GM19351 (cell line): ENCODE measurements around the gene DDAH1.
"Not testable (repeated sequence)": the region's sequence is repeated elsewhere in the genome, so short reads cannot be mapped to it uniquely, and the experiment has no call there.

Experiments
- ATAC-seq: cut with Tn5 transposase; IDR thresholded peaks from one replicate; pipeline ENCODE4 v1.9.1; 2021; ENCODE audit warnings: mild to moderate bottlenecking, moderate library complexity; ENCODE audit not compliant: unreplicated experiment

The DDAH1 gene

DNA sequence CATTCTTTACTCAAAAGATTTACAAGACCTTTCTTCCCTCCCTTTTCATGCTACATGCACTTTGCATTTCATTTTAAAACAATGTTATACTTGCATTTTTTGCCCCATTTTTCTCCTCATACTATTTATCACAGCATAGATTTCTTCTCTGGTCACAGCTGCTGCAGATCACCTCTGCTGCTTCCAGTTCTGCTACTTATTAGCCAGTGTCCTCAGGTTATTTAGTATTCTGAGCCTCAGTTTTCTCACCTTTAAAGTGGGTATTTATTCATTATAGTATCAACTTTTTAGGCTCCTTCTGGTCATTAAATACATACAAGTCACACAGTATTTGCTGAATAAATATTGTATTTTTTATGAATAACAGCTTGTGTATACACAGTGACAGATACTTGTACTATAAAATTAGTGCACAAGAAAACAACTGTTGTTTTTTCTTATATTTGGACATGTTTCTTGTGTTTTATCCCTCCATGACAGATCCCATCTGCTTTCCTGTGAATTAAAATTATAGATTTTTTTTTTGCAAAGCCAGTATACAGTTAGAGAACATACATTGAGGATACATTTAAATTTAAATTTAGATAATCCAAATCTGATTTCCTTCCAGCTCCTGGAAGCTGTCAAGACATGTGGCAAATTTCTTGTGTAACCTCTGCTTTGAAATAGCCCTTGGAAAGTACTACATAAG, 103.2 kb downstream of the DDAH1 start:
- no peak for ATAC-seq

DNA sequence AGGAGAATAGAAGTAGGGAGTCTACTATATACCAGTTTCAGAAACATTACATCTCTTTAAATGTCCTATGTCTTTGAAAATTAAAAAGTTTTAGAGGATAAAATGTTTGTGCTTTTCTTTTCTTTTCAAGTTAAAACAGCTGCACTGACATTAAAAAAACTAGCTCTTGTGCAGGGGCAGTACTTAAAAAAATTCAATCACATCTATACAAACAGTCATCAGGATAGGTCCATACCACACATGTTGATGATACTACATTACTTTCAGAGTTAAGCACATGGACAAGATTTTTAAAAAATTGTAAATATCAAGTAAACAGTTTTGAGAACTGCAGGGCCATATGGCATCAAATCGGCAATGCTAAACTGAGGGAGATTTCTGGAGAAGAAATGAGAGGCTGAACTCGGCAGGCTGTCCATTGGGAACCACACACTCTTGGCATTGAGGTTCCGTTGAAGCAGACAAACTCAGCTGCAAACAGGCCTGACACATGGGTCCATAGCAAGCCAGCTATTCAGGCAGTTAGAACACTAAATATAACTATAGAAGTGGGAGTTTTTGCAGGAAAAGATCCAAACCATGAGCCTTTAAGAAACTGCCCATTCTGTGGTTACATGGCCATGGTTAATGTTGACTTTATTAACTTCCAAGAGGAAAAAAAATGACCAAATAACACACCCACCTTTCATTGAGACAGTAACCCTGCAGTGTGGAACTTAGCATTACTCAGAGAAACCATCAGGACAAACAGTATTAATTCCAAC, 104.0 kb downstream of the DDAH1 start:
- ATAC-seq: no peak

DNA sequence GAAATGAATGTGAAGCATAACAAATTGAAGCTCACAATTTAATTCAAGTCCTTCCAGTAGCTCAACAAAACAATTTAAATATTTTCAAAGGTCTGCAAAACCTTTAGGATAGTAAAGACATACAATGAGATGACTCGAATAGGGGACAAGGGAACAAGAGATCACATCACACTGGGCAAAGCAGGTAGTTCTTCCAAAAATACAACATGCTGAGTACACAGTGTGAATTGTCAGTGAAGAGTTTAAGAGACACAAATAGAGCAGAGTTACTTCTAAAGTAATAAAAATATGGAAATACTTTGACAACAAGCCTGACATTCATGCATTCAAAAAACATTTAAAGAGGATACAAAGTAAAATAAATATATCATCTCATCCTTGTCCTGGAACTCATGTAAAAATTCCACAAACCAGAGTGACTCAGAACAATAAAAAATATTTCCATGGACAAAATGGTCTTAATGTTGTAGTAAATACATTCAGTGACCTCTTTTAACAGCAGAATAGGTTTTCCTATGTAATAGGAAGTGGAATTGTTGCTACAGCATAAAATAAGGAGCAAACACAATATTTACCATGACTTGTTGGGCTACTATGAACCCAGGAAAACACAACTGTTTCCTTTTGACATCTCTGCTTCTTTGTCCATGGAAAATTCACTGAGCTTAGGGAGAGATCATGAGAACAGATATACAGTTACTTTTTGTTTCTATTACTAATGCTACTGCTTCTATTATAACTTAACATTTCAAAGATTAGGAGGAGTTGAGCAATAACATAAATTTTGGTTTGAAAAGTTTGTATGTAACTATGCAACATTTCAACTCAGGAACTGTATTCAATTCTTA, 104.9 kb downstream of the DDAH1 start:
- no peak for ATAC-seq

DNA sequence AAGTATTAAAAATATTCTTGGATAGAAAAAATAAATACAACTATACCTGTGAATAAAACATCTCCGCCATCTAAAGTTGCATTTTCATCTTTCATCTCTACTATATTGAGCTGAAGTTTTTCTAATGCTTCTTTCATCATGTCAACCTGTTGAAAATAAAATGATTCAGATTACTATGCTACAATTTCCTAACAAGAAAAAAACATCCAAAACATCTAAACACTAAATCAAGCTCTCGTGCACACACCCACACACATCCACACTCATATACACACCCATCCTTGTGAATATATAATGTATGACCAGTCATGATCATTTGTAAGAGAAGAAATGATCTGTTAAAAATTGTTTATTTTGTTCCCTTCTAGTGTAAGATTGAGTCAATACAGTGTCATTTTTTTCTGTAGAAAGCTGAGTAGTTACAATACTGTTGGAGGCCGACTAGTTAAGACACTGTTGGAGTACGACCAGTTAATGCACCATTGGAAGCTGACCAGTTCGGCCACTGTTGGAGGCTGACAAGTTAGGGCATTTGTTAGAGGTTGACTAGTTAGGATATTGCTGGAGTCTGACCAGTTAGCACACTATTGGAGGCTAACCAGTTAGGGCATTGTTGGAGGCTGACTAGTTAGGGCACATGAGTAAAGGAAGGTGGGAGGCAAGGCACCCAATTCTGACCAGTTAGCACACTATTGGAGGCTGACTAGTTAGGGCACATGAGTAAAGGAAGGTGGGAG, 106.1 kb downstream of the DDAH1 start:
- no peak for ATAC-seq

GRCh38 chr1:85357817-85358216, 107.1 kb downstream of the DDAH1 start:
- no peak for ATAC-seq

GRCh38 chr1:85356130-85356529, 108.8 kb downstream of the DDAH1 start:
- ATAC-seq: no peak

- ATAC-seq: no peak
Measured at GRCh38 chr1:85352055-85352454, 112.9 kb downstream of the DDAH1 start.

DNA sequence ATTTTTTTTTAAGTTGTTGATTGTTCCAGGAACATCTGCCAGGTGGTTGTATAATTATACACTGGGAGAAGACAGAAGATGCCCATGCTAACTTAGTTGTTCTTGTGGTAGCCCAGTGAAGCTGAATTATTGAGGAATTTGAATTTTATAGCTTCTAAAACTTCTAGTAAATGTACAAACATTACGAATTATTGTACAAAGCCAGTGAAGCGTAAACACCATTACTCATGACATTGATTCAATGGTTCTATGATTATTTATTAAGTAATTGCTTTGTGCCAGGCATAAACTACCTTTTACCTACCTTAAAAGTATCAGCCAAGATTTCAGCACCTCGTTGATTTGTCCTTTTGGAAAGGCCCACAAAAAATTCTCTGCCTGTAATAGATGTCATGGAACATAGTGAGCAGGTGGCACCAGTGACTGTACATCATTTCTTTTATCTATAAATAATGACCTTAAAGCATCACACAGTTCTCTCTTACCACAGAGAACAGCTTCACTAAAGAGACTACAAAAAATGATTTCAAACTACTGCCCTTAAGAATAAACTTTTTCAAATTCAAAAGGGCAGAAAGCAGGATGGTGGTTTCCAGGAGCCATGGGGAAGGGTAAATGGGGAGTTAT, 113.6 kb downstream of the DDAH1 start:
- ATAC-seq: no peak

GRCh38 chr1:85349224-85349623, 115.7 kb downstream of the DDAH1 start:
- ATAC-seq: no peak

- ATAC-seq: no peak
Measured at GRCh38 chr1:85347908-85348307, 117.1 kb downstream of the DDAH1 start.

DNA sequence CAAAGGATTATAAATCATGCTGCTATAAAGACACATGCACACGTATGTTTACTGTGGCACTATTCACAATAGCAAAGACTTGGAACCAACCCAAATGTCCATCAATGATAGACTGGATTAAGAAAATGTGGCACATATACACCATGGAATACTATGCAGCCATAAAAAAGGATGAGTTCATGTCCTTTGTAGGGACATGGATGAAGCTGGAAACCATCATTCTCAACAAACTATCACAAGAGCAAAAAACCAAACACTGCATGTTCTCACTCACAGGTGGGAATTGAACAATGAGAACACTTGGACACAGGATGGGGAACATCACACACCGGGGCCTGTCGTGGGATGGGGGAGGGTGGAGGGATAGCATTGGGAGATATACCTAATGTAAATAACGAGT, 117.7 kb downstream of the DDAH1 start:
- ATAC-seq: not testable (repeated sequence)

GRCh38 chr1:85344256-85344694, 120.7 kb downstream of the DDAH1 start:
- ATAC-seq: no peak

GRCh38 chr1:85343612-85344255, 121.2 kb downstream of the DDAH1 start:
- no peak for ATAC-seq

DNA sequence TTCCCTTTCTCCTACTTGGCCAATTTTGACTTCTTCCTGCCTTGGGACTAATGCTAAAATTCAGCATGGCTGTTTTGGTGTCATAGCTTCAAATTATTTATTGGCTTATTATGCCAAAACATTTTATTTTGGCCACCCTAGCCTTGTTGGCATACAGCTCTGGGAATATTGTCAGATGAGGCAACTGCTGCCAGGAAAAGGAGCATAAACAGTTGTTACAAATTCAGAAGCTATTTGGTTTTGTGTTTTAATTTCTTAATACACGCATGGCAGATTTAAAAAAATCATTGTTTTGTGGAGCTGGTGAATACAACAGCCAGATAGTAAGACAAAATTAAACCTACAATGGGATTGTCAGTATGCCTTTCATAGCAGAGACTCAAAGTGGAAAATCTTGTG, 121.7 kb downstream of the DDAH1 start:
- no peak for ATAC-seq

GRCh38 chr1:85342207-85342606, 122.8 kb downstream of the DDAH1 start:
- no peak for ATAC-seq

GRCh38 chr1:85340427-85340826, 124.5 kb downstream of the DDAH1 start:
- ATAC-seq: no peak

DNA sequence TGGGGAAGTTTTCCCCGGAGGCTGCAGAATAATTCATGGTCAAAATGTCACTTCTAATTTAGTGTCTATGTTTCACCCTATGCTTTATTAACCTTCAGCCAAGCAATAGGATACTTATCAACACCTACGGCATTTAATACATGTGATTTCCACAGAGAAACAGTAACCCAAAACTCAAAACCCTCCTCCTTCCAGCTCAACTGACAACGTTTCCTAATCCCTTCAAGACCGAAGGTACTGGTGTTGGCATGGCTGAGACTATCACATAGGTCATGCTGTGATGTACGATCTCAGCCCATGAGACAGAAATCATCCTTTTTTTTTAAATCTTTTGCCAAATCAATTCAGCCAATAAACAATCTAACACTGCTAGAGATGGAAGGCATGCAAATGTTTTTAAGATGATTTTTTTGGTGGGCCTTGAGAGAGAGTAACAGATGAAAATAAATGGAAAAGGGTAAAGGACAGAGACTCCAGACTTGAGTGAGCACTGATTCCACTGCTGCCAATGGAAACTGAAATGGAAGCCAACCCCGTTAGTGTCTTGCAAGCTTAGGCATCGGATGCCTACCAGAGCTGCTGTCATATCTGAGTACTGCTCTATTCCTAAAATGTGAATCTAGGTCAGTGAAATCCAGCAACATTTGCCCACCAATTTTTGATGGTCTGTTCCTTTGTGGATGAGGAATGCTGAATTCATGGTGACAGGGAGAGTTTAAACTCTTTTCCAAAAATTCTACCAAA, 125.1 kb downstream of the DDAH1 start:
- no peak for ATAC-seq

DNA sequence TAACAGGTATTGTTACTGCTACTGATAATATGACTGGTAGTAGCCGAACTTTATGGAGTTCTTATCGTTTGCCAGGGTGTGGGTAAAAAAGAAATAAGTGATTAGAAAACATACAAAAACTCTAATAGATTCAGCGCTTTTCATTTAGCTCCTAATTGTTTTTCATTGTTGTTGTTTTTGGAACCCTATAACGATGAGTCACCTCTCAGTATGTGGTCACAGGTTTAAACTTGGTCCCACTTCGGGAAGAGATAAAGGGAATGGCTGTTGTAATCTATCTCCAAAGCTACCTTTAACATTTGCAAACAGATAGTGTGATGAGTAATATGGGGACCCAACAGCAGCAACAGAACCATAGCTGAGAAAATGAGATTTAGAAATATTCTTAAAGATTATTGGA, 125.9 kb downstream of the DDAH1 start:
- ATAC-seq: no peak

DNA sequence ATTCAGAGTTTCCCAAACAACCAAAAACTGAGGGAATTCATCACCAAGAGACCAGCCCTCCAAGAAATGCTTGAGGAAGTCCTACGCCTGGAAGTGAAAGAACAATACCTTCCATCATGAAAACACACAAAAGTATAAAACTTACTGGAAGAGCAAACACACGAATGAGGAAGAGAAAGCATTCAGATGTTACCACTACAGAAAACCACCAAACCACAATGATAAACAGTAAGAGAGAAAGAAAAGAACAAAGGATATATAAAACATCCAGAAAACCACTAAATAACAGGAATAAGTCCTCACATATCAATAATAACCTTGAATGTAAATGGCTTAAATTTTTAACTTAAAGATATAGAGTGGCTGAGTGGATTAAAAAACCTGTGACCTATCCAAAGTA, 130.0 kb downstream of the DDAH1 start:
- peak; percentile 79 for ATAC-seq
